B cell (primary cell): ENCODE results near the gene DNAAF8. TPM values are rescaled to one million over a fixed set of nuclear protein-coding genes. Genes with fewer than 3 reads are reported as not detected.

Experiments
- ATAC-seq: fragments of 200-7000 bp; cut with Tn5 transposase; one replicate; pipeline ENCODE4 v1.10.0; 2021; ENCODE audit warnings: low read depth, mild to moderate bottlenecking, moderate number of reproducible peaks, moderate library complexity
- CTCF ChIA-PET: fragments of 350-600 bp; sonication (Branson Sonifier 250); formaldehyde crosslinking; loops from one replicate; lab custom pipeline; 2021; ENCODE audit warnings: antibody characterized with exemption, inconsistent platforms; lab: Charles Lee
- POLR2A ChIA-PET: fragments of 350-600 bp; sonication (Branson Sonifier 250); formaldehyde crosslinking; loops from one replicate; lab custom pipeline; 2021; ENCODE audit warnings: antibody characterized with exemption; lab: Charles Lee
- DNase-seq: peaks from one replicate; pipeline ENCODE4 v3.0.0; 2013
- H2AFZ ChIP-seq: 2 replicates; pipeline ENCODE4 v1.6.1; 2012; ENCODE audit warnings: mild to moderate bottlenecking, low read depth, low read length; ENCODE audit not compliant: insufficient read depth, poor library complexity, severe bottlenecking
- H3K27ac ChIP-seq, 2 donors: 1 replicate in 1 of 2; 2 replicates in 1 of 2; pipeline ENCODE4 v1.5.1; 2012 to 2013; ENCODE audit warnings: low read length in 2 of 2, mild to moderate bottlenecking in 2 of 2, moderate library complexity in 1 of 2
- H3K27me3 ChIP-seq, 4 experiments: fragments of 200-600 bp in 1 of 4; sonication (generic) in 1 of 4; replicated peaks in 1 of 4; 1 replicate in 2 of 4; 2 replicates in 2 of 4; pipeline versions ENCODE4 v1.6.1 to v1.7.0; 2013 to 2016; ENCODE audit warnings: low read length in 3 of 4, mild to moderate bottlenecking in 2 of 4, mixed read lengths in 1 of 4, moderate library complexity in 1 of 4; ENCODE audit not compliant: insufficient read depth in 4 of 4, control insufficient read depth in 3 of 4; ENCODE audit errors: control extremely low read depth in 1 of 4
- H3K36me3 ChIP-seq, 2 experiments: replicated peaks in 1 of 2; 1 replicate in 1 of 2; 2 replicates in 1 of 2; pipeline versions ENCODE4 v1.6.1 to v1.7.1; 2013; ENCODE audit warnings: low read length in 1 of 2; ENCODE audit not compliant: insufficient read depth in 2 of 2, control insufficient read depth in 1 of 2; ENCODE audit errors: control extremely low read depth in 1 of 2, extremely low read depth in 1 of 2
- H3K4me1 ChIP-seq, 2 donors: fragments of 200-600 bp in 1 of 2; sonication (generic) in 1 of 2; 1 replicate in 1 of 2; 2 replicates in 1 of 2; pipeline versions ENCODE4 v1.5.1 to v1.6.1; 2013 to 2017; ENCODE audit warnings: low read length in 2 of 2; ENCODE audit not compliant: control insufficient read depth in 2 of 2, insufficient read depth in 2 of 2
- H3K4me2 ChIP-seq: replicated peaks from 2 replicates; pipeline ENCODE3; 2012; ENCODE audit warnings: mild to moderate bottlenecking, low read depth, low read length; ENCODE audit not compliant: poor library complexity, severe bottlenecking
- H3K4me3 ChIP-seq, 5 experiments: fragments of 200-600 bp in 1 of 5; sonication (generic) in 1 of 5; 1 replicate in 3 of 5; 2 replicates in 2 of 5; pipeline versions ENCODE4 v1.5.1 to v1.7.0; 2011 to 2016; ENCODE audit warnings: low read length in 4 of 5, mild to moderate bottlenecking in 4 of 5, low read depth in 2 of 5, control low read depth in 1 of 5, moderate library complexity in 1 of 5; ENCODE audit not compliant: insufficient read depth in 1 of 5; ENCODE audit errors: control extremely low read depth in 1 of 5, extremely low read depth in 1 of 5
- H3K79me2 ChIP-seq: fragments of 200-600 bp; sonication (generic); one replicate; pipeline ENCODE4 v1.6.0; 2016; ENCODE audit warnings: low read length; ENCODE audit not compliant: control insufficient read depth, insufficient read depth
- H3K9ac ChIP-seq: fragments of 200-600 bp; sonication (generic); 2 replicates; pipeline ENCODE4 v1.6.1; 2017; ENCODE audit warnings: mild to moderate bottlenecking, low read length, moderate library complexity
- H3K9me3 ChIP-seq, 3 donors: one replicate each; pipeline versions ENCODE4 v1.6.1 to v1.7.1; 2013; ENCODE audit warnings: low read length in 2 of 3; ENCODE audit not compliant: control insufficient read depth in 2 of 3, insufficient read depth in 1 of 3; ENCODE audit errors: control extremely low read depth in 1 of 3
- H4K20me1 ChIP-seq: 2 replicates; pipeline ENCODE4 v1.6.0; 2012; ENCODE audit warnings: mild to moderate bottlenecking, low read length; ENCODE audit not compliant: insufficient read depth, control insufficient read depth, poor library complexity, severe bottlenecking
- H3K27ac Mint-ChIP-seq: one replicate; pipeline ENCODE4 v1.8.0; 2021; ENCODE audit warnings: mixed read lengths
- H3K27me3 Mint-ChIP-seq: one replicate; pipeline ENCODE4 v1.8.0; 2021; ENCODE audit warnings: mixed read lengths
- H3K4me1 Mint-ChIP-seq: one replicate; pipeline ENCODE4 v1.8.0; 2021; ENCODE audit warnings: mixed read lengths
- H3K4me3 Mint-ChIP-seq: one replicate; pipeline ENCODE4 v1.8.0; 2021; ENCODE audit warnings: mixed read lengths
- H3K9me3 Mint-ChIP-seq: one replicate; pipeline ENCODE4 v1.8.0; 2022; ENCODE audit warnings: mixed read lengths; ENCODE audit not compliant: insufficient read depth
- CTCF ChIP-seq: fragments of 200-600 bp; IDR thresholded peaks from one replicate; pipeline ENCODE4 v1.8.0; 2022; ENCODE audit warnings: antibody characterized with exemption, mild to moderate bottlenecking
- EZH2 ChIP-seq: IDR thresholded peaks from 2 replicates; pipeline ENCODE4 v1.6.1; 2012; ENCODE audit warnings: borderline replicate concordance, low read depth, mild to moderate bottlenecking, moderate library complexity, low read length; ENCODE audit not compliant: insufficient read depth, poor library complexity, severe bottlenecking
- WGBS: methylation state at CpG from one replicate; pipeline ENCODE4 v1.1.5; 2013; ENCODE audit warnings: missing lambda C conversion rate; ENCODE audit not compliant: insufficient coverage; 5-methylcytosine and 5-hydroxymethylcytosine counted together
- intact Hi-C: fragments of 100-400 bp; cut with micrococcal nuclease; formaldehyde crosslinking; loops from one replicate; pipeline ENCODE4 v1.10.0; 2022
- polyA plus RNA-seq: library from polyadenylated mRNA; depleted of rRNA; stranded (reverse); fragments of >200 nt; gene quantifications from 2 replicates; pipeline ENCODE4 v1.2.3, GENCODE V29; 2012
- total RNA-seq, 2 donors: library from RNA; stranded (reverse); fragments of 120-200 nt in 1 of 2; gene quantifications; 1 replicate in 1 of 2; 2 replicates in 1 of 2; pipeline versions ENCODE4 v1.2.3 to v1.2.4, GENCODE V29; 2013 to 2022

Gene DNAAF8
- total and polyA plus RNA-seq, 2 donors (not counting 1 experiment from before 2014, with no cell fraction given) = 0.09 to 0.44 TPM

- Histone ChIP-seq H3K9me3 (no peaks in the 10 kb centered on the region), H3K27ac (no peak within 1 kb of the TSS), H3K36me3 (no peaks in the 10 kb centered on the region), H3K4me1 (peaks cover 3 to 4% of the 10 kb centered on the region in 2 donors), H4K20me1 (no peaks in the 10 kb centered on the region), H3K4me2 (no peak within 1 kb of the TSS), H3K79me2 (no peaks in the 10 kb centered on the region), H3K9ac (no peak within 1 kb of the TSS), H2AFZ (no peak within 1 kb of the TSS), H3K4me3 (no peak within 1 kb of the TSS), H3K27me3 (peaks cover 0 to 6% (median 0%) of the 10 kb centered on the region in 4 experiments)
- H3K4me3 Mint-ChIP-seq = no peak within 1 kb of the TSS
- H3K27me3 Mint-ChIP-seq = no peaks in the 10 kb centered on the region
- no peaks in the 10 kb centered on the region for H3K9me3 Mint-ChIP-seq
- ATAC-seq = no peak
- ChIA-PET CTCF (no interaction called here), POLR2A (no interaction called here)
- TF ChIP-seq CTCF (no peak), EZH2 (no peak)
- peaks cover 2% of the 10 kb centered on the region for H3K4me1 Mint-ChIP-seq
- intact Hi-C loops = no loop called here
- WGBS = 94% methylated on average over 14 of the region's 14 CpGs
- DNase-seq = no peak
- no peak within 1 kb of the TSS for H3K27ac Mint-ChIP-seq
Measured at GRCh38 chr16:4795181-4795827, 61.0 kb downstream of the DNAAF8 start, which contains the start of gene SMIM22. Gene SMIM22 (plus strand): TSS chr16:4795369. CDS start chr16:4795735, 366 bp downstream.

GRCh38 chr16:4795828-4796572 is 61.7 kb downstream of the DNAAF8 start:
- Mint-ChIP-seq H3K4me1 (peaks cover 9% of the 10 kb centered on the region), H3K4me3 (no peak overlapping the region), H3K27me3 (no peaks in the 10 kb centered on the region), H3K27ac (no peak overlapping the region), H3K9me3 (no peaks in the 10 kb centered on the region)
- Histone ChIP-seq H3K36me3 (no peaks in the 10 kb centered on the region), H4K20me1 (no peaks in the 10 kb centered on the region), H3K79me2 (no peaks in the 10 kb centered on the region), H3K27me3 (peaks cover 0 to 2% (median 0%) of the 10 kb centered on the region in 4 experiments), H3K9me3 (no peaks in the 10 kb centered on the region), H3K27ac (no peak overlapping the region), H3K4me1 (peaks cover 10 to 11% of the 10 kb centered on the region in 2 donors), H3K9ac (no peak overlapping the region), H3K4me3 (no peak overlapping the region), H2AFZ (no peak overlapping the region), H3K4me2 (no peak overlapping the region)
- POLR2A ChIA-PET = no interaction called here
- ATAC-seq (no peak), DNase-seq (no peak)
- 94% methylated on average over 24 of the region's 30 CpGs for WGBS
- intact Hi-C loops = no loop called here
- CTCF ChIA-PET = no interaction called here
- TF ChIP-seq CTCF (no peak), EZH2 (no peak)
